Dendritic cell treated with granulocyte-macrophage colony-stimulating factor and Interleukin-4, amounts not matched to agents 40 ng/mL and 50 ng/mL, for 4 days (primary cell): Measurements from ENCODE around the gene RNF113B.

Source experiments
- H3K27ac Mint-ChIP-seq: one replicate; pipeline ENCODE4 v1.8.0; 2022; ENCODE audit warnings: mild to moderate bottlenecking, mixed read lengths
- H3K27me3 Mint-ChIP-seq: one replicate; pipeline ENCODE4 v1.8.0; 2022; ENCODE audit warnings: mild to moderate bottlenecking, mixed read lengths
- H3K36me3 Mint-ChIP-seq: one replicate; pipeline ENCODE4 v1.8.0; 2022; ENCODE audit warnings: low read depth, mixed read lengths
- H3K4me1 Mint-ChIP-seq: one replicate; pipeline ENCODE4 v1.8.0; 2022; ENCODE audit warnings: low read depth, mixed read lengths
- H3K4me3 Mint-ChIP-seq: one replicate; pipeline ENCODE4 v1.8.0; 2022; ENCODE audit warnings: mild to moderate bottlenecking, moderate library complexity, mixed read lengths
- H3K9me3 Mint-ChIP-seq: one replicate; pipeline ENCODE4 v1.8.0; 2022; ENCODE audit warnings: mixed read lengths
- intact Hi-C: fragments of 100-400 bp; cut with micrococcal nuclease; formaldehyde crosslinking; loops from one replicate; pipeline ENCODE4 v1.15.0; 2022

RNF113B gene

GRCh38 chr13:98150832-98151479 is 26.1 kb downstream of the RNF113B start:
- H3K9me3 Mint-ChIP-seq, result no peaks in the 10 kb centered on the region
- H3K36me3 Mint-ChIP-seq, result no peaks in the 10 kb centered on the region
- peaks cover 27% of the 10 kb centered on the region for H3K27me3 Mint-ChIP-seq
- intact Hi-C loops, result no loop called here
- no peak overlapping the region for H3K27ac Mint-ChIP-seq
- no peaks in the 10 kb centered on the region for H3K4me1 Mint-ChIP-seq
- no peak overlapping the region for H3K4me3 Mint-ChIP-seq

- H3K27me3 Mint-ChIP-seq, result peaks cover 53% of the 10 kb centered on the region
- H3K4me3 Mint-ChIP-seq, result no peak overlapping the region
- no peaks in the 10 kb centered on the region for H3K36me3 Mint-ChIP-seq
- intact Hi-C loops, result no loop called here
- H3K27ac Mint-ChIP-seq, result no peak overlapping the region
- H3K9me3 Mint-ChIP-seq, result no peaks in the 10 kb centered on the region
- peaks cover 9% of the 10 kb centered on the region for H3K4me1 Mint-ChIP-seq
These were observed 29.5 kb downstream of the RNF113B start for GRCh38 chr13:98147521-98147920.

GRCh38 chr13:98144801-98145350 is 32.2 kb downstream of the RNF113B start:
- intact Hi-C loops, result no loop called here

GRCh38 chr13:98144027-98144741 is 32.9 kb downstream of the RNF113B start:
- intact Hi-C loops, result no loop called here
- no peak overlapping the region for H3K27ac Mint-ChIP-seq
- peaks cover 11% of the 10 kb centered on the region for H3K4me1 Mint-ChIP-seq
- no peaks in the 10 kb centered on the region for H3K9me3 Mint-ChIP-seq
- peak overlapping the region; percentile 62 for H3K4me3 Mint-ChIP-seq
- H3K36me3 Mint-ChIP-seq, result no peaks in the 10 kb centered on the region
- peaks cover 77% of the 10 kb centered on the region for H3K27me3 Mint-ChIP-seq

More at GRCh38 chr13:98144801-98145350, 32.2 kb downstream of the RNF113B start:
- peaks cover 11% of the 10 kb centered on the region for H3K4me1 Mint-ChIP-seq
- H3K9me3 Mint-ChIP-seq, result no peaks in the 10 kb centered on the region
- no peaks in the 10 kb centered on the region for H3K36me3 Mint-ChIP-seq
- no peak overlapping the region for H3K27ac Mint-ChIP-seq
- peaks cover 74% of the 10 kb centered on the region for H3K27me3 Mint-ChIP-seq
- H3K4me3 Mint-ChIP-seq, result no peak overlapping the region

GRCh38 chr13:98143601-98144026 is 33.5 kb downstream of the RNF113B start:
- H3K4me3 Mint-ChIP-seq, result peak overlapping the region; percentile 62
- peaks cover 11% of the 10 kb centered on the region for H3K4me1 Mint-ChIP-seq
- H3K27ac Mint-ChIP-seq, result no peak overlapping the region
- intact Hi-C loops, result no loop called here
- H3K27me3 Mint-ChIP-seq, result peaks cover 74% of the 10 kb centered on the region
- H3K36me3 Mint-ChIP-seq, result no peaks in the 10 kb centered on the region
- no peaks in the 10 kb centered on the region for H3K9me3 Mint-ChIP-seq

GRCh38 chr13:98143157-98143553 is 33.9 kb downstream of the RNF113B start:
- intact Hi-C loops, result no loop called here
- Mint-ChIP-seq H3K36me3 (no peaks in the 10 kb centered on the region), H3K27me3 (peaks cover 74% of the 10 kb centered on the region), H3K4me1 (peaks cover 11% of the 10 kb centered on the region), H3K27ac (no peak overlapping the region), H3K9me3 (no peaks in the 10 kb centered on the region), H3K4me3 (no peak overlapping the region)

DNA sequence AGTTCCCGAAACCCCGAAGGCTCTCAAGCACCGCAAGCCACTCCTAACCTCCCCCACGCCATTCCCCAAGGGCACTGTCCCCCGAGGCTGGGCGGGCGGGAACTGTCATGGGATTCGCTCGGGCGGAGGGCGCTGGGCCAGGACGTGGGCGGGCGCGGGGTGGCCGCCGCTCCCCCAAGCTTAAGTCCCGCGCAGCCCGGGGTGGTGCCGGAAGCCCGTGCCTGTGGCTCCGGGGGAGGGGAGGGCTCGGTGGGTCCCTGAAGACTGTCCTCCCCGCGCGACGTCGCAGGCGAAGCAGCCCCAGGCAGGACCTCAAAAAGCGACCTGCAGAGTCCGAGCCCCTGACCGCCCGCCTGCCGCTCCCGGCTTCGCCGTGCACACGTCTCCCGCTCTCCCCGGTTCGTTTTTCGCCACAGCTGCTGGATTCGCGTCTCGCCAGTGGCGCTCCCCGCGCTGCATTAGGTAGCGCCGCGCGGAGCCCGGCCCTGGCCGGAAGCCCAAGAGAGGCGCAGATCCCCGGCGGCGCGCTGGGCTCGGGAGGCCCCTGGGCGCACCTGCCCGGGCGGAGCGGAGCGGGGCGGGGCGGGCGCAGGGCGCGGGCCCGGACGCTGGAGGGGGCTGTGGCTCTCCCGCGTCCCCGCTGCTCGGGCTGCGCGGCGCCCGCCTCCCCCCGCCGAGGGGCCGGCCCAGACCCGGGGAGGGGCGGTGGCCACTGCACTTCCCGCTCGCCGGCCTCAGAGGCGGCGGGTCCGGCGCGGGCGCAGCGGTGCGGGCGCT is 34.5 kb downstream of the RNF113B start, which contains the start of gene FARP1:
FARP1 (plus strand) TSS at position 715 of the 777 bp plus-strand sequence. CDS start 70,149 bp downstream, outside the sequence.
- Mint-ChIP-seq H3K4me3 (peak within 1 kb of the TSS; percentile 70), H3K27me3 (peaks cover 71% of the 10 kb centered on the region), H3K9me3 (no peaks in the 10 kb centered on the region), H3K27ac (no peak within 1 kb of the TSS), H3K4me1 (peaks cover 11% of the 10 kb centered on the region), H3K36me3 (no peaks in the 10 kb centered on the region)
- intact Hi-C loops, result no loop called here

DNA sequence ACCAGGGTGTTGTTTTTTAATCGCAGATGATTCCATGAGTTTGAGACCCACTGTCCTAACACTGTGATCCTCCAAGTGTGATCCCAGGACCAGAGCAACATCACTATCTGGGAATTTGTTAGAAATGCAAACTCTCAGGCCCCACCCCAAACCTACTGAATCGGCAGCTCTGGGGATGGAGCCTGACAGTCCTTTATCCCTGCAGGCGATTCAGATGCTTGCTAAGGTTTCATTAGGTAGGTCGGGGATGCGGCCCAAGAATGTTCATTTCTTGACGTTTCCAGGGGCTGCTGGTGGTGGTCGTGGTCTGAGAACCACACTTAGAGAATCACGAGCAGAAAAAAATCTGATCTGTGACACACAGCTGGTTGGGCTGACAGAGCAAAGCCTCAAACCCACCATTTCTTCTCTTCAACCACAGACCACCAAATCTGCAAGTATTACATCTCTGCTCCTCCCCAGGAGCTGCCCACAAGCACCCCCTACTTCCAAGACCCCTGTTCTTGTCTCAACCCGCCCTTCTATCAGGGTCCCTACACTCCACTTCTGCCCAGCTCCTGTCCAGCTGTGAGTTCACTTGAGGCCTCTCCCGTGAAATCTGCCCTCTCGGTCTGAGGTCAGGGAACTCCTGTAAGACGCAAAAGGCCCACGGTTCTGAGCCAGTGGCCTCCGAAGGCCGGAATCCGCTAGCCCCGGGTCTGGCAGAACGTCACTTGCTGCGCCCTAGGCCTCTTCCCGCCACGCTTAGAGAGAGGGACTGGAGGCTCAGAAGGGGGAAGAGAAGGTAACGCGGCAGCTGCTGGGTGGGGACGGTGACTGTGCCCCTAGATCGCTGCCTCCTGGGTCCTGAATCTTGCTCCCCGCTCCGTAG is 35.3 kb downstream of the RNF113B start:
- Mint-ChIP-seq H3K4me1 (peaks cover 11% of the 10 kb centered on the region), H3K36me3 (no peaks in the 10 kb centered on the region), H3K27me3 (peaks cover 69% of the 10 kb centered on the region), H3K9me3 (no peaks in the 10 kb centered on the region), H3K4me3 (peak overlapping the region; percentile 70), H3K27ac (no peak overlapping the region)
- intact Hi-C loops, result no loop called here

DNA sequence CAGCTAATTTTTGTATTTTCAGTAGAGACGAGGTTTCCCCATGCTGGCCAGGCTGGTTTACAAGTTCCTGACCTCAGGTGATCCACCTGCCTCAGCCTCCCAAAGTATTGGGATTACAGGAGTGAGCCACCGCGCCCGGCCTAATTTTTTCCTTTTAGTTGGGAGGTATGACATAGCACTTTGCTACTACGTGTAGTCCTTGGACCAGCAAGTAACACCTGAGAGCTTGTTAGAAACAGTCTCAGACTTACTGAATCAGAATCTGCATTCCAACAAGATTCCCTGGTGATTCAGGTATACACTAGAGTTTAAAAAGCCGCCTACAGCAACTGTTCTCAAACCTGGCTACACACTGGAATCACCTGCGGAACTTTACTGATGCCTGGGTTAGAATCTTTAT is 36.0 kb downstream of the RNF113B start:
- H3K4me1 Mint-ChIP-seq, result peaks cover 11% of the 10 kb centered on the region
- H3K27ac Mint-ChIP-seq, result no peak overlapping the region
- H3K27me3 Mint-ChIP-seq, result peaks cover 67% of the 10 kb centered on the region
- intact Hi-C loops, result no loop called here
- H3K9me3 Mint-ChIP-seq, result no peaks in the 10 kb centered on the region
- no peaks in the 10 kb centered on the region for H3K36me3 Mint-ChIP-seq
- H3K4me3 Mint-ChIP-seq, result no peak overlapping the region

DNA sequence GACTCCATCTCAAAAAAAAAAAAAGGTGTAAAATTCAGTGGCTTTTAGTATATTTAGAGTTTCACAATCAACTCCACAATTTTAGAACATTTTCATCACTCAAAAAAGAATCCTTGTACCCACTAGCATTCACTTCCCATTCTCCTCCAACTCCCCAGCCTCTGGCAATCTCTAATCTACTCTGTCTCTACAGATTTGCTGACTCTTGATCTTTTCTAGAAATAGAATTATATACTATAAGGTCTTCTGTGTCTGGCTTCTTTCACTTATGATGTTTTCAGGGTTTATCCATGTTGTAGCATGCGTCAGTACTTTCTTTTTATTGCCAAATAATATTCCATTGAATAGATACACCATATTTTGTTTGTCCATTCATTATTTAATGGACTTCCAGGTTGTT is 42.2 kb downstream of the RNF113B start:
- no peaks in the 10 kb centered on the region for H3K36me3 Mint-ChIP-seq
- H3K27ac Mint-ChIP-seq, result no peak overlapping the region
- H3K4me3 Mint-ChIP-seq, result no peak overlapping the region
- intact Hi-C loops, result no loop called here
- no peaks in the 10 kb centered on the region for H3K9me3 Mint-ChIP-seq
- peaks cover 21% of the 10 kb centered on the region for H3K27me3 Mint-ChIP-seq
- H3K4me1 Mint-ChIP-seq, result no peaks in the 10 kb centered on the region

GRCh38 chr13:98133946-98134345 is 43.1 kb downstream of the RNF113B start:
- Mint-ChIP-seq H3K27me3 (peaks cover 18% of the 10 kb centered on the region), H3K27ac (no peak overlapping the region), H3K9me3 (peaks cover under 1% of the 10 kb centered on the region), H3K36me3 (no peaks in the 10 kb centered on the region), H3K4me3 (no peak overlapping the region), H3K4me1 (no peaks in the 10 kb centered on the region)
- intact Hi-C loops, result no loop called here

DNA sequence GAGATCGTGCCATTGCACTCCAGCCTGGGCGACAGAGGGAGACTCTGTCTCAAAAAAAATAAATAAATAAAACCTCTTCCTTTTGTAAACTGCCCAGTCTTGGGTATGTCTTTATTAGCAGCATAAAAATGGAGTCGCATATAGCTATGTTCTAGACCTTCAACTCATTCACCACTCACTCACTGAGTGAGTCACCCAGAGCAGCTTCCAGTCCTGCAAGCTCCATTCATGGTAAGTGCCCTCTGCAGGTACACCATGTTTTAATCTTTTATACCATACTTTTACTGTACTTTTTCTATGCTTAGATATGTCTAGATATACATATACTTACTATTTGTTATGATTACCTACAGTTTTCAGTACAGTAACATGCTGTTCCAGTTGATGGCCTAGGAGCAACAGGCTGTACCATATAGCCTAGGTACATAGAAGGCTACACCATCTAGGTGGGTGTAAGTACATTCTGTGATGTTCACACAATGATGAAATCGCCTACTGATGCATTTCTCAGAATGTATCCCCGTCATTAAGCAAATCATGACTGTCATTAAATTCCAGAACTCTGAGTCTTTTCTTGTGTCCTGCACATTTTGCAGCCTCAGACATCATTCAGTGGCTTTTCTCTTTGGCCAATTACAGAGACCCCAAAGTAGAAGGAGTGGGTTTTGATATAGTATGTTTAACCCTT is 47.9 kb downstream of the RNF113B start:
- Mint-ChIP-seq H3K36me3 (no peaks in the 10 kb centered on the region), H3K4me3 (no peak overlapping the region), H3K27me3 (peaks cover 3% of the 10 kb centered on the region), H3K4me1 (no peaks in the 10 kb centered on the region), H3K9me3 (peaks cover 16% of the 10 kb centered on the region), H3K27ac (no peak overlapping the region)
- intact Hi-C loops, result no loop called here
